ENCODE data around the gene INA. TPM values are rescaled to one million over a fixed set of nuclear protein-coding genes. Genes with fewer than 3 reads are reported as not detected.
A peak's percentile ranks its signal among the peaks of the same experiment; 100 is the strongest.

INA gene
- polyA plus RNA-seq, 1 of the 3 experiments (the other 2 are of a cell fraction) = 4.8 TPM

DNA sequence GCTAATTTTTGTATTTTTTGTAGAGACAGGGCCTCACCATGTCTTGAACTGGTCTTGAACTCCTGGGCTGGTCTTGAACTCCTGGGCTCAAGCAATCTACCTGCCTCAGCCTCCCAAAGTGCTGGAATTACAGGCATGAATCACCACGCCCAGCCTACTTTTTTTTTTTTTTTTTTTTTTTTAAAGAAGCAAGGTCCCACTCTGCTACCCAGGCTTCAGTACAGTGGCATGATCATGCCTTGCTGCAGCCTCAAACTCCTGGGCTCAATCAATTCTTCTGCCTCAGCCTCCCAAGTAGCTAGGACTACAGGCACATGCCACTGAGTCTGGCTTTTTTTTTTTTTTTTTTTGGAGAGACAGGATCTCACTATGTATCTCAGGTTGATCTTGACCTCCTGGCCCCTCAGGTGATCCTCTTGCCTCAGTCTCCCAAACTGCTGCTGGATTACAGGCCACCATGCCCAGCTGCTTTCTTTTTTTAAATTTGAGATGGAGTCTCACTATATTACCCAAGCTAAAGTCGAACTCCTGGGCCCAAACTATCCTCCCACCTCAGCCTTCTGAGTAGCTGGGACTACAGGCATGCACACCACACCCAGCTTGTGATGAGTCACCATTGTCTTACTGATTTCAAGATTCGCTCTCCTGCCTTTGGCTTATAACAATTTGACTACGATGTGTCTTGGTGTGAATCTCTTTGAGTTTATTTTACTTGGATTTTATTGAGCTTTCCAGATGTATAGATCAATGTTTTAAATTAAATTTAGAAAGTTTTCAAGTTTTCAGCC, 22.2 kb upstream of the INA start:
- Histone ChIP-seq H3K36me3 (replicated peaks in 1 of 2; ENCODE audit: control insufficient read depth in 1 of 2, insufficient read depth in 2 of 2, low read length in 1 of 2) (no peaks in the 10 kb centered on the region), H2AFZ (ENCODE audit: low read depth) (no peak overlapping the region), H3K4me1 (ENCODE audit: control insufficient read depth in 1 of 2, insufficient read depth in 2 of 2, low read depth in 1 of 2, low read length in 1 of 2) (no peaks in the 10 kb centered on the region), H3K27ac (ENCODE audit: low read depth in 2 of 2, low read length in 1 of 2) (no peak overlapping the region), H4K20me1 (ENCODE audit: insufficient read depth) (no peaks in the 10 kb centered on the region), H3K9me3 (no peaks in the 10 kb centered on the region), H3K9me2 (no peaks in the 10 kb centered on the region), H3K27me3 (ENCODE audit: insufficient read depth) (no peaks in the 10 kb centered on the region), H3F3A (replicated peaks; ENCODE audit: insufficient read depth) (peaks cover 4% of the 10 kb centered on the region), H3K4me3 (ENCODE audit: low read depth in 2 of 2, low read length in 1 of 2) (no peak overlapping the region), H3K79me2 (ENCODE audit: insufficient read depth) (no peaks in the 10 kb centered on the region), H3K9ac (no peak overlapping the region), H3K4me2 (no peak overlapping the region)
- no peak for TF ChIP-seq SIN3A (IDR thresholded peaks at IDR 0.05; ENCODE audit: borderline replicate concordance, low read depth, low read length)
- peak; percentile 50; the same call in 1 of the 2 replicates for TF ChIP-seq FOSL2 (IDR thresholded peaks at IDR 0.05; ENCODE audit: borderline replicate concordance, low read depth)
- TF ChIP-seq IRF3 (IDR thresholded peaks at IDR 0.05; ENCODE audit: low read depth, low read length) = no peak
- TF ChIP-seq RCOR1 (IDR thresholded peaks at IDR 0.05; ENCODE audit: low read length) = no peak
- TF ChIP-seq TEAD4 (IDR thresholded peaks at IDR 0.05; ENCODE audit: borderline replicate concordance, insufficient read depth) = no peak
- TF ChIP-seq SMC3 (IDR thresholded peaks at IDR 0.05; ENCODE audit: low read depth, low read length) = no peak
- TF ChIP-seq JUND (IDR thresholded peaks at IDR 0.05) = 0 out of 2 replicates have a peak, but pooled peaks have one; percentile 9
- no peak for TF ChIP-seq TAF1 (IDR thresholded peaks at IDR 0.05; ENCODE audit: borderline replicate concordance, low read depth, low read length)
- TF ChIP-seq MXI1 (IDR thresholded peaks at IDR 0.05; ENCODE audit: low read depth, low read length) = no peak
- TF ChIP-seq, protein P1, sequence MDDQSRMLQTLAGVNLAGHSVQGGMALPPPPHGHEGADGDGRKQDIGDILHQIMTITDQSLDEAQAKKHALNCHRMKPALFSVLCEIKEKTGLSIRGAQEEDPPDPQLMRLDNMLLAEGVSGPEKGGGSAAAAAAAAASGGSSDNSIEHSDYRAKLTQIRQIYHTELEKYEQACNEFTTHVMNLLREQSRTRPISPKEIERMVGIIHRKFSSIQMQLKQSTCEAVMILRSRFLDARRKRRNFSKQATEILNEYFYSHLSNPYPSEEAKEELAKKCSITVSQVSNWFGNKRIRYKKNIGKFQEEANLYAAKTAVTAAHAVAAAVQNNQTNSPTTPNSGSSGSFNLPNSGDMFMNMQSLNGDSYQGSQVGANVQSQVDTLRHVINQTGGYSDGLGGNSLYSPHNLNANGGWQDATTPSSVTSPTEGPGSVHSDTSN (IDR thresholded peaks at IDR 0.05) = no peak
- TF ChIP-seq NRF1 (IDR thresholded peaks at IDR 0.05; ENCODE audit: low read depth, low read length) = no peak
- TF ChIP-seq FOXJ3 (CRISPR knock-in tag; IDR thresholded peaks at IDR 0.05) = no peak
- TF ChIP-seq YY1 (IDR thresholded peaks at IDR 0.05; ENCODE audit: low read depth) = no peak
- no peak for TF ChIP-seq RAD21 (IDR thresholded peaks at IDR 0.05; ENCODE audit: low read length)
- no peak for TF ChIP-seq CTCF (IDR thresholded peaks at IDR 0.05)
- WGBS (ENCODE audit: low lambda C conversion rate) = 36% methylated on average over 4 of the region's 4 CpGs
- CTCF ChIA-PET = interaction anchor here (0.6 to 0.9 kb wide), 2 partner anchors 10 to 383 kb away, joined by 3 read pairs; no protein-coding TSS in a partner anchor
- no peak for DNase-seq
- POLR2A ChIA-PET = interaction anchor here (0.9 kb wide), 1 partner anchor 23 kb away, joined by 3 read pairs; no protein-coding TSS in a partner anchor

Measured in SK-N-SH (cell line).